ENCODE measurements around the gene C1orf35. TPM values are rescaled to one million over a fixed set of nuclear protein-coding genes. Genes with fewer than 3 reads are reported as not detected.

C1orf35 gene
- total and polyA plus RNA-seq, 2 of the 4 experiments (the other 2 are of a cell fraction) = 4.3 to 13.0 TPM

- Histone ChIP-seq H3K4ac (ENCODE audit: low read depth, low read length) (no peak overlapping the region), H2BK120ac (ENCODE audit: low read depth, low read length) (no peak overlapping the region), H2BK15ac (ENCODE audit: low read depth, low read length) (no peak overlapping the region), H3K23ac (ENCODE audit: low read depth, low read length) (no peak overlapping the region), H3K4me3 (ENCODE audit: insufficient read depth, low read depth, low read length) (no peak overlapping the region), H3K14ac (replicated peaks; ENCODE audit: low read depth, low read length) (no peak overlapping the region), H3K27ac (ENCODE audit: insufficient read depth, low read length) (no peak overlapping the region), H3K4me2 (ENCODE audit: low read depth, low read length) (no peak overlapping the region), H3K9me1 (ENCODE audit: insufficient read depth, low read length) (no peaks in the 10 kb centered on the region; the same call in 1 of the 2 replicates), H2BK20ac (ENCODE audit: low read depth, low read length) (no peak overlapping the region), H3K4me1 (ENCODE audit: control insufficient read depth, insufficient read depth, low read length) (peaks cover 2% of the 10 kb centered on the region; the same call in 1 of the 2 replicates), H4K5ac (ENCODE audit: low read depth, low read length) (no peak overlapping the region), H4K20me1 (ENCODE audit: insufficient read depth, low read length) (peaks cover 28% of the 10 kb centered on the region), H3K36me3 (ENCODE audit: control insufficient read depth, insufficient read depth, low read length) (peaks cover 2% of the 10 kb centered on the region; the same call in 1 of the 2 replicates), H3K18ac (ENCODE audit: low read depth, low read length) (no peak overlapping the region), H2BK5ac (ENCODE audit: low read depth, low read length, poor library complexity, severe bottlenecking) (no peak overlapping the region), H3K9ac (ENCODE audit: low read depth, low read length) (no peak overlapping the region), H3K79me1 (ENCODE audit: low read depth in 1 of 2, low read length in 2 of 2) (peaks cover 3 to 20% of the 10 kb centered on the region in 2 experiments; a peak in 2 of 4 replicates), H2AFZ (replicated peaks; ENCODE audit: low read length, poor library complexity) (no peak overlapping the region), H3K27me3 (ENCODE audit: control insufficient read depth, insufficient read depth, low read length) (no peaks in the 10 kb centered on the region), H4K91ac (ENCODE audit: insufficient read depth, low read depth, low read length) (no peak overlapping the region), H2AK9ac (replicated peaks; ENCODE audit: low read depth, low read length, poor library complexity) (no peak overlapping the region), H3K56ac (ENCODE audit: extremely low read depth, insufficient read depth, low read length) (no peak overlapping the region), H2AK5ac (ENCODE audit: low read depth, low read length) (no peak overlapping the region), H3K9me3 (ENCODE audit: control insufficient read depth, insufficient read depth, low read length) (no peaks in the 10 kb centered on the region), H4K8ac (ENCODE audit: low read depth in 2 of 2, low read length in 2 of 2) (no peak overlapping the region)
- WGBS, 2 experiments (ENCODE audit: extremely low coverage in 2 of 2, insufficient read length in 1 of 2) = 90% methylated on average over 2 of the region's 7 CpGs; no CpG with 5 or more reads in 1 of the 2 experiments
- POLR2A ChIA-PET (ENCODE audit: unreplicated experiment) = no interaction called here
- in situ Hi-C loops (cut with MboI; ENCODE audit: low sequenced_read_pairs) (no loop called here), intact Hi-C loops (cut with micrococcal nuclease) (no loop called here), dilution Hi-C loops (cut with HindIII; ENCODE audit: low sequenced_read_pairs, unreplicated experiment) (no loop called here)
- ATAC-seq (ENCODE audit: low read depth) (no peak), DNase-seq (no peak)
- CTCF ChIA-PET = no interaction called here
- TF ChIP-seq POLR2A (IDR thresholded peaks at IDR 0.05; ENCODE audit: low read depth, low read length) = no peak
- no peak for TF ChIP-seq RAD21 (IDR thresholded peaks at IDR 0.05; ENCODE audit: low read length)
- TF ChIP-seq RCOR1 (IDR thresholded peaks at IDR 0.05; ENCODE audit: insufficient replicate concordance, low read length) = no peak
- no peak for TF ChIP-seq SMC3 (IDR thresholded peaks at IDR 0.05; ENCODE audit: low read depth, low read length)
- no peak for TF ChIP-seq FOS (IDR thresholded peaks at IDR 0.05; ENCODE audit: low read depth, low read length)
- no peak for TF ChIP-seq MAZ (IDR thresholded peaks at IDR 0.05; ENCODE audit: borderline replicate concordance, low read depth, low read length)
- no TSS peak for BruUV-seq (replicated peaks)
Observed at GRCh38 chr1:228079013-228079412, 24.1 kb downstream of the C1orf35 start.

All from IMR-90 (cell line).